GM13976 (cell line): ENCODE data around the gene YPEL3.

Source experiments
- DNase-seq: peaks from one replicate; pipeline ENCODE4 v3.0.0; 2012; ENCODE audit warnings: low spot score
- CTCF ChIP-seq: IDR thresholded peaks from 2 replicates; pipeline ENCODE4 v1.5.1; 2012; ENCODE audit warnings: borderline replicate concordance, mild to moderate bottlenecking; ENCODE audit not compliant: insufficient read depth; ENCODE audit errors: extremely low read depth, missing control alignments, control extremely low read depth
- in situ Hi-C: fragments of 300-500 bp; cut with MboI; formaldehyde crosslinking; loops from one replicate; pipeline ENCODE4 v1.12.0; 2022; ENCODE audit warnings: low sequenced_read_pairs, mixed read lengths, inconsistent platforms; ENCODE audit not compliant: unreplicated experiment

YPEL3 gene

GRCh38 chr16:30141750-30142149 lies 45.7 kb upstream of the YPEL3 start:
- TF ChIP-seq CTCF, result no peak
- in situ Hi-C loops, result no loop called here
- no peak for DNase-seq

GRCh38 chr16:30139583-30140481 lies 43.8 kb upstream of the YPEL3 start:
- no peak for TF ChIP-seq CTCF
- DNase-seq, result no peak
- in situ Hi-C loops, result no loop called here

- TF ChIP-seq CTCF, result no peak
- in situ Hi-C loops, result no loop called here
- DNase-seq, result no peak
Measured at GRCh38 chr16:30137897-30138296, 41.9 kb upstream of the YPEL3 start.

- in situ Hi-C loops, result no loop called here
- no peak for DNase-seq
- TF ChIP-seq CTCF, result no peak
Measured at GRCh38 chr16:30136971-30137605, 41.1 kb upstream of the YPEL3 start.

GRCh38 chr16:30132591-30132990 lies 36.6 kb upstream of the YPEL3 start:
- no peak for TF ChIP-seq CTCF
- in situ Hi-C loops, result no loop called here
- DNase-seq, result no peak

- no peak for TF ChIP-seq CTCF
- in situ Hi-C loops, result no loop called here
- DNase-seq, result no peak
Measured at GRCh38 chr16:30131869-30132475, 36.0 kb upstream of the YPEL3 start.
